ENCODE measurements around the gene C17orf75. TPM values are rescaled to one million over a fixed set of nuclear protein-coding genes. Genes with fewer than 3 reads are reported as not detected.

C17orf75 gene
- total RNA-seq, 1 experiment from 2014 or later, result 22.5 TPM

- DNase-seq (ENCODE audit: low read depth, low spot score) (no peak), ATAC-seq (no peak)
- BruUV-seq (replicated peaks), result no TSS peak
- TF ChIP-seq YY1 (IDR thresholded peaks at IDR 0.05; ENCODE audit: extremely low read depth, insufficient replicate concordance, low read depth, low read length) (no peak), SP1 (IDR thresholded peaks at IDR 0.05; ENCODE audit: low read depth) (no peak), CBX3 (IDR thresholded peaks at IDR 0.05; ENCODE audit: low read depth) (no peak), SIN3A (IDR thresholded peaks at IDR 0.05; ENCODE audit: low read depth) (no peak), EZH2phosphoT487 (IDR thresholded peaks at IDR 0.05; ENCODE audit: borderline replicate concordance) (no peak), ZFX (IDR thresholded peaks at IDR 0.05) (no peak), EGR1 (IDR thresholded peaks at IDR 0.05; ENCODE audit: low read depth) (no peak), ATF3 (IDR thresholded peaks at IDR 0.05) (no peak), ZNF274 (IDR thresholded peaks at IDR 0.05; ENCODE audit: low read depth, low read length) (no peak), REST (IDR thresholded peaks at IDR 0.05; ENCODE audit: low read depth) (no peak), CTCF (IDR thresholded peaks at IDR 0.05 in 2 of 3, conservative IDR thresholded peaks at IDR 0.05 in 1 of 3; ENCODE audit: borderline replicate concordance in 1 of 3, insufficient read depth in 1 of 3, low read depth in 2 of 3, low read length in 2 of 3) (no peak), POLR2A (IDR thresholded peaks at IDR 0.05; ENCODE audit: borderline replicate concordance, extremely low read depth, insufficient read depth, insufficient read length) (no peak), CEBPB (IDR thresholded peaks at IDR 0.05; ENCODE audit: low read depth) (no peak), POLR2AphosphoS5 (IDR thresholded peaks at IDR 0.05; ENCODE audit: low read depth, low read length) (no peak), ZBTB33 (IDR thresholded peaks at IDR 0.05; ENCODE audit: extremely low read depth, insufficient replicate concordance, low read length) (no peak), MAX (IDR thresholded peaks at IDR 0.05) (no peak), SRF (IDR thresholded peaks at IDR 0.05; ENCODE audit: low read depth) (no peak), EZH2 (IDR thresholded peaks at IDR 0.05) (no peak)
- intact Hi-C loops (cut with micrococcal nuclease), result no loop called here
- CTCF ChIA-PET, result no interaction called here
- no peaks in the 10 kb centered on the region for H3K79me2 ChIP-seq (ENCODE audit: insufficient read depth, low read length)
- POLR2A ChIA-PET, result no interaction called here
- H3K9me2 ChIP-seq (ENCODE audit: insufficient read depth), result no peaks in the 10 kb centered on the region
- no peak overlapping the region for H3K27ac ChIP-seq (ENCODE audit: low read depth, low read length)
- H3K9ac ChIP-seq (ENCODE audit: low read length), result no peak overlapping the region
- no peak overlapping the region for H3K4me3 ChIP-seq (replicated peaks in 1 of 2; ENCODE audit: low read depth in 1 of 2, low read length in 2 of 2)
- no peaks in the 10 kb centered on the region for H3K4me1 ChIP-seq (ENCODE audit: control insufficient read depth in 1 of 2, insufficient read depth in 2 of 2, low read length in 2 of 2)
- H3K4me2 ChIP-seq (ENCODE audit: low read length), result no peak overlapping the region
- no peaks in the 10 kb centered on the region for H3K36me3 ChIP-seq (ENCODE audit: control insufficient read depth in 1 of 2, insufficient read depth in 2 of 2, low read length in 2 of 2)
- H2AFZ ChIP-seq (ENCODE audit: low read depth, low read length, poor library complexity, severe bottlenecking), result no peak overlapping the region
- H3K9me3 ChIP-seq (ENCODE audit: control insufficient read depth in 1 of 2, insufficient read depth in 1 of 2, low read depth in 1 of 2, low read length in 2 of 2), result no peaks in the 10 kb centered on the region
- H4K20me1 ChIP-seq (ENCODE audit: insufficient read depth), result no peaks in the 10 kb centered on the region
- no peaks in the 10 kb centered on the region for H3K27me3 ChIP-seq (ENCODE audit: insufficient read depth, low read length)
- RAD21 ChIA-PET (ENCODE audit: low non-redundant PET in 1 of 2, low total read pairs in 2 of 2, uncharacterized antibody in 2 of 2, unreplicated experiment in 2 of 2), result no interaction called here
Observed at GRCh38 chr17:32305049-32305448, 36.9 kb downstream of the C17orf75 start.

Measured in HCT116 (cell line).